Thoracic aorta (tissue), 2 donors: ENCODE results near the gene FUT9. TPM values are rescaled to one million over a fixed set of nuclear protein-coding genes. Genes with fewer than 3 reads are reported as not detected.

Experiments
- ATAC-seq: fragments of 150-250 bp; one replicate; pipeline ENCODE4 v1.8.0; 2017; ENCODE audit warnings: low read depth; ENCODE audit not compliant: insufficient number of reproducible peaks, low FRiP score
- DNase-seq: peaks from one replicate; pipeline ENCODE4 v3.0.0-alpha.2; 2020; ENCODE audit warnings: low spot score
- H3K27ac ChIP-seq, 2 donors: fragments of 200-600 bp; sonication (generic); 1 replicate in 1 of 2; 2 replicates in 1 of 2; pipeline ENCODE4 v1.5.1; 2016; ENCODE audit warnings: mild to moderate bottlenecking in 2 of 2, moderate library complexity in 2 of 2
- H3K27me3 ChIP-seq: fragments of 200-600 bp; sonication (generic); replicated peaks from 2 replicates; pipeline ENCODE4 v1.6.0; 2016; ENCODE audit warnings: mild to moderate bottlenecking; ENCODE audit not compliant: insufficient read depth
- H3K36me3 ChIP-seq: fragments of 200-600 bp; sonication (generic); one replicate; pipeline ENCODE4 v1.5.1; 2016
- H3K4me1 ChIP-seq, 2 donors: fragments of 200-600 bp; sonication (generic); 1 replicate in 1 of 2; 2 replicates in 1 of 2; pipeline versions ENCODE4 v1.5.1 to v1.6.0; 2016; ENCODE audit warnings: low read depth in 2 of 2, mild to moderate bottlenecking in 1 of 2; ENCODE audit not compliant: control insufficient read depth in 1 of 2
- H3K4me3 ChIP-seq: fragments of 200-600 bp; sonication (generic); 2 replicates; pipeline ENCODE4 v1.5.1; 2016; ENCODE audit warnings: mild to moderate bottlenecking
- H3K9me3 ChIP-seq: fragments of 200-600 bp; sonication (generic); 2 replicates; pipeline ENCODE4 v1.5.1; 2016
- CTCF ChIP-seq: fragments of 200-600 bp; sonication (generic); IDR thresholded peaks from one replicate; pipeline ENCODE4 v1.5.1; 2019; ENCODE audit warnings: antibody characterized with exemption
- total RNA-seq, 2 donors: library from RNA; depleted of rRNA; stranded (reverse); fragments of >200 nt; gene quantifications; one replicate each; pipeline versions ENCODE4 v1.1.0 to v1.2.3, GENCODE V29; 2016

Gene FUT9
- total RNA-seq, 2 donors from 2014 or later, result not detected

GRCh38 chr6:96212066-96212465, 196.3 kb downstream of the FUT9 start:
- no peak for TF ChIP-seq CTCF
- Histone ChIP-seq H3K9me3 (no peaks in the 10 kb centered on the region), H3K4me1 (no peaks in the 10 kb centered on the region), H3K36me3 (no peaks in the 10 kb centered on the region), H3K27me3 (no peaks in the 10 kb centered on the region), H3K27ac (no peak overlapping the region), H3K4me3 (no peak overlapping the region)
- ATAC-seq (no peak), DNase-seq (no peak)

GRCh38 chr6:96213784-96214183, 198.0 kb downstream of the FUT9 start:
- no peak overlapping the region for H3K4me3 ChIP-seq
- H3K27me3 ChIP-seq, result no peaks in the 10 kb centered on the region
- H3K9me3 ChIP-seq, result no peaks in the 10 kb centered on the region
- no peak for ATAC-seq
- H3K4me1 ChIP-seq, result no peaks in the 10 kb centered on the region
- DNase-seq, result no peak
- no peaks in the 10 kb centered on the region for H3K36me3 ChIP-seq
- TF ChIP-seq CTCF, result no peak
- H3K27ac ChIP-seq, result no peak overlapping the region

- ATAC-seq (no peak), DNase-seq (no peak)
- Histone ChIP-seq H3K9me3 (no peaks in the 10 kb centered on the region), H3K4me1 (no peaks in the 10 kb centered on the region), H3K27ac (no peak overlapping the region), H3K4me3 (no peak overlapping the region), H3K36me3 (no peaks in the 10 kb centered on the region), H3K27me3 (no peaks in the 10 kb centered on the region)
- no peak for TF ChIP-seq CTCF
Measured at GRCh38 chr6:96223695-96224094, 207.9 kb downstream of the FUT9 start.

- H3K27ac ChIP-seq, result no peak overlapping the region
- TF ChIP-seq CTCF, result no peak
- no peak for ATAC-seq
Measured at GRCh38 chr6:96227135-96227534, 211.4 kb downstream of the FUT9 start.

GRCh38 chr6:96234444-96234843, 218.7 kb downstream of the FUT9 start:
- H3K9me3 ChIP-seq, result no peaks in the 10 kb centered on the region
- H3K27me3 ChIP-seq, result no peaks in the 10 kb centered on the region
- no peaks in the 10 kb centered on the region for H3K4me1 ChIP-seq
- H3K4me3 ChIP-seq, result no peak overlapping the region
- H3K36me3 ChIP-seq, result no peaks in the 10 kb centered on the region
- H3K27ac ChIP-seq, result no peak overlapping the region
- no peak for DNase-seq
- TF ChIP-seq CTCF, result no peak
- ATAC-seq, result no peak

More at GRCh38 chr6:96227135-96227534, 211.4 kb downstream of the FUT9 start:
- H3K27me3 ChIP-seq, result no peaks in the 10 kb centered on the region
- H3K4me1 ChIP-seq, result no peaks in the 10 kb centered on the region
- no peaks in the 10 kb centered on the region for H3K36me3 ChIP-seq
- no peaks in the 10 kb centered on the region for H3K9me3 ChIP-seq
- H3K4me3 ChIP-seq, result no peak overlapping the region
- no peak for DNase-seq
